ENCODE results near the gene CD1B. TPM values are rescaled to one million over a fixed set of nuclear protein-coding genes. Genes with fewer than 3 reads are reported as not detected.
"Not testable (repeated sequence)": the region's sequence is repeated elsewhere in the genome, so short reads cannot be mapped to it uniquely, and the experiment has no call there.

CD1B gene
- total RNA-seq, result under 1 TPM in 1 of 5 experiments, not detected in 4; 0.27 TPM
- polyA plus RNA-seq, result not detected
- total RNA-seq, result not detected

DNA sequence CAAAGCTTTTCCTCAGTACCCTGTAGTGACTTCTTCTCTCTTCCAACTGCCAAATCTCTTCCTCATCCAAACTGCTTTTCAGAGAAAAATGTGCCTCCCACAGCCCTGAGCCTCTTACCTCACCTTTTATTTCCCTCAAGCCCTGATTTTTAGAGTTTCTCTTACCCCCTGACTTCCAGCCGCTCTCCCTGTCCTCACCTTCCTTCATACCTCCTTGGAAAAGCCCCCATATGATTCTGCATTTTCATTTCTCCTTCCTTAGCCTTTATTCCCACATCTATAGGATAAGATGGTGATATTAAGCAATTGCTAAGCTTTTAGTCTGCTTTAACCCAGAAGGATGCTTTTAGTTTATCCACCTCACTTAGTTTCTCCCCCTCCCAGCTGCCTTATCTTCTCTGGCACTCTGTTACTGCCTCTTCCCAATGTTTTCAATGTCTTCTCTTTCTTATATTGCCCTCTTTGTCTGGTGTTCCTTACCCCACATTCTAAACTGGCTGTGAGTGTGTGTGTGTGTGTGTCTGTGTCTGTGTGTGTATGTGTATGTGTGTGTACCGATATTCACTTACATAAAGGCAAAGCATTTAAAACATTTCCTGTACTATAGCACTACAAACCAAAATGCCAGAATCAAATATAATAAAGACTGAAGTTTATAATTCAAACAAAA, at the start of gene CD1B:
TSS of gene CD1B (minus strand) at position 51 of the 670 bp plus-strand sequence. CDS start 108 bp downstream, outside the sequence.
- no peak within 1 kb of the TSS for H3K27ac Mint-ChIP-seq
- peaks cover 0 to 18% (median 14%) of the 10 kb centered on the region in 7 donors for H3K4me1 Mint-ChIP-seq
- no peaks in the 10 kb centered on the region for H3K36me3 ChIP-seq (ENCODE audit: control insufficient read depth in 2 of 3, insufficient read depth in 3 of 3, low read length in 3 of 3)
- peaks cover 0 to 23% (median 13%) of the 10 kb centered on the region in 5 donors for H3K27me3 Mint-ChIP-seq
- CTCF ChIA-PET, result interaction anchor here (0.5 kb wide), 1 partner anchor 73 kb away, joined by 3 read pairs; no protein-coding TSS in a partner anchor
- ATAC-seq (no peak), DNase-seq (no peak)
- intact Hi-C loops (cut with micrococcal nuclease), result loop anchor here (5.0 kb wide), 3 partner anchors 84 to 741 kb away; no protein-coding TSS in a partner anchor
- H3K4me1 ChIP-seq (ENCODE audit: control insufficient read depth in 2 of 2, insufficient read depth in 2 of 2, low read length in 2 of 2), result no peaks in the 10 kb centered on the region
- H3K9me3 ChIP-seq (ENCODE audit: control insufficient read depth in 2 of 3, low read length in 3 of 3), result no peaks in the 10 kb centered on the region
- no peak within 1 kb of the TSS for H3K4me3 Mint-ChIP-seq
- peaks cover 0 to 2% (median 0%) of the 10 kb centered on the region in 11 donors for H3K9me3 Mint-ChIP-seq
- POLR2A ChIA-PET, result interaction anchor here (0.7 kb wide), 1 partner anchor 1002 kb away, joined by 3 read pairs; no protein-coding TSS in a partner anchor
- H3K4me3 ChIP-seq (ENCODE audit: low read length), result no peak within 1 kb of the TSS
- H3K27ac ChIP-seq (ENCODE audit: low read depth, low read length), result no peak within 1 kb of the TSS
- H3K36me3 Mint-ChIP-seq, result no peaks in the 10 kb centered on the region
- H3K27me3 ChIP-seq (ENCODE audit: control insufficient read depth in 2 of 2, insufficient read depth in 2 of 2, low read length in 2 of 2), result no peaks in the 10 kb centered on the region

DNA sequence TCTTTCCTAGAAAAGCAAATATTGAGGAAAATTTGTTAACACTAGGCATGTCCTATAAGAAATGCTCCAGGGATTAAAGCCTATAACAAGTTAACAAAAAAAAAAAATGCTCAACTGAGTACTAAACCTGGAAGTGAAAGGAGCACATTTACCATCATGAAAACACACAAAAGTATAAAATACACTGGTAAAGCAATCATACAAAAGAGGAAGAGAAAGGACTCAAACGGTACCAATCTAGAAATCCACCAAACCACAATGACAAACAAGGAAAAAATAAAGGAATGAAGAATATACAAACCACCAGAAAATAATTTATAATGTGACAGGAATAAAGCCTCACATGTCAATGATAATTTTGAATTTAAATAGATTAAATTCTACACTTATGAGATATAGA, 43.5 kb upstream of the CD1B start:
- no peak overlapping the region for H3K27ac Mint-ChIP-seq
- H3K4me3 Mint-ChIP-seq, result no peak overlapping the region
- H3K27me3 ChIP-seq (ENCODE audit: control insufficient read depth in 2 of 2, insufficient read depth in 2 of 2, low read length in 2 of 2), result no peaks in the 10 kb centered on the region
- ATAC-seq (no peak), DNase-seq (no peak)
- no peak overlapping the region for H3K27ac ChIP-seq (ENCODE audit: low read depth, low read length)
- POLR2A ChIA-PET, result no interaction called here
- peaks cover 3 to 50% (median 39%) of the 10 kb centered on the region in 5 donors for H3K27me3 Mint-ChIP-seq
- H3K36me3 Mint-ChIP-seq, result peaks cover 0 to 6% (median 0%) of the 10 kb centered on the region in 5 donors
- intact Hi-C loops (cut with micrococcal nuclease), result no loop called here
- H3K36me3 ChIP-seq (ENCODE audit: control insufficient read depth in 2 of 3, insufficient read depth in 3 of 3, low read length in 3 of 3), result no peaks in the 10 kb centered on the region
- no peak overlapping the region for H3K4me3 ChIP-seq (ENCODE audit: low read length)
- CTCF ChIA-PET, result no interaction called here
- H3K9me3 ChIP-seq (ENCODE audit: control insufficient read depth in 2 of 3, low read length in 3 of 3), result peaks cover 0 to 12% (median 0%) of the 10 kb centered on the region in 3 experiments
- peaks cover 0 to 38% (median 12%) of the 10 kb centered on the region in 11 donors for H3K9me3 Mint-ChIP-seq
- no peaks in the 10 kb centered on the region for H3K4me1 ChIP-seq (ENCODE audit: control insufficient read depth in 2 of 2, insufficient read depth in 2 of 2, low read length in 2 of 2)
- no peaks in the 10 kb centered on the region for H3K4me1 Mint-ChIP-seq

DNA sequence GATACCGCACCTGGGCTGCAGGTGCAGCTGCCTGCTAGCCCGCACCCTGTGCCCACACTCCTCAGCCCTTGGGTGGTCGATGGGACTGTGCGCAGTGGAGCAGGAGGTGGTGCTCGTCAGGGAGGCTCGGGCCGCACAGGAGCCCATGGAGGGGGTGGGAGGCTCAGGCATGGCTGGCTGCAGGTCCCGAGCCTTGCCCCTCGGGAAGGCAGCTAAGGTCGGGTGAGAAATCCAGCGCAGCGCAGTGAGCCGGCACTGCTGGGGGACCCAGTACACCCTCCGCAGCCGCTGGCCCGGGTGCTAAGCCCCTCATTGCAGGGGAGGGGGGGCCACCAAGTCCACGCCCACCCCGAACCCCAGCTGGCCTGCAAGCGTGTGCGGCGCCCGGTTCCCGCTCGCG, 42.8 kb upstream of the CD1B start:
- H3K4me1 Mint-ChIP-seq; intact Hi-C loops (cut with micrococcal nuclease); ATAC-seq; H3K27ac ChIP-seq (ENCODE audit: low read depth, low read length); H3K36me3 ChIP-seq (ENCODE audit: control insufficient read depth in 2 of 3, insufficient read depth in 3 of 3, low read length in 3 of 3); H3K27me3 ChIP-seq (ENCODE audit: control insufficient read depth in 2 of 2, insufficient read depth in 2 of 2, low read length in 2 of 2); H3K4me1 ChIP-seq (ENCODE audit: control insufficient read depth in 2 of 2, insufficient read depth in 2 of 2, low read length in 2 of 2); CTCF ChIA-PET; DNase-seq; H3K36me3 Mint-ChIP-seq; H3K27ac Mint-ChIP-seq; H3K4me3 Mint-ChIP-seq; H3K4me3 ChIP-seq (ENCODE audit: low read length): not testable (repeated sequence)
- H3K9me3 ChIP-seq (ENCODE audit: control insufficient read depth in 2 of 3, low read length in 3 of 3), result peaks cover 0 to 12% (median 0%) of the 10 kb centered on the region in 3 experiments
- POLR2A ChIA-PET, result interaction anchor here (0.6 kb wide), 1 partner anchor 493 kb away, joined by 3 read pairs; no protein-coding TSS in a partner anchor
- Mint-ChIP-seq H3K9me3 (peaks cover 0 to 40% (median 12%) of the 10 kb centered on the region in 11 donors), H3K27me3 (peaks cover 3 to 53% (median 44%) of the 10 kb centered on the region in 5 donors)

DNA sequence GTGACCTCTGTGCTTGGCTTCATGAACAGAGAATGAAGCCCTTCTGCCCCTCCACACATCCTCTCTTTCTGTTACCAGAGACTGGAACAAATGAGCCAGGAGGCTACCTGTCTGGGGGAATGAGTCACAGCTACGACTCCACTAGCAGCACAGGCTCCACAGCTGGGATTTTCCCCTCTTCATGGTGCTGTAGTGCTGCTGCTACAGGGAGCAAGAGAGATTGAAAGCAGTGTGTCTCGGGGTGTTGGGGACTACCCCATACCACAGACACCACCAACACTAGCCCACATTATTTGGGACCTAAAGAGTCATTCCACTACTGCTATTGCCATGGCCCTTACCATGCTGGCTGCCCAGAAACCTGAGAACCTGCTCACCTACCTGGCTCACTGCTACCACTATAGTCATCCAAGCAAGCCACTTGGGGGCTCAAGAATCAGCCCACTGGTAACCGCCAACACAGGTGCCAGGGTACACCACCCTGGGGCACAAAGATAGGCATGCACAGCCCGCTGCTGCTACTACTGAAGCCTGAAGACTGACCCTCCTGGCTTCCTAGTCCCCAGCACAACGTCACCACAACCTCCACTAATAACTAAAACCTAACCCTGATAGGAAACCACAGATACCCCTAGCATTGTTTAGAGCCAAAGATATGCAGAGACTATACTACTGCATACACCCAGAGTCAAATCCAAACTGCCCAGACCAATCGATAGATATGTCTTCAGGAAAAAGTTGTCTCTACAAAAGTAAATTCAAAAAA, 40.0 kb upstream of the CD1B start:
- peaks cover 0 to 40% (median 12%) of the 10 kb centered on the region in 11 donors for H3K9me3 Mint-ChIP-seq
- POLR2A ChIA-PET, result no interaction called here
- no peak overlapping the region for H3K4me3 ChIP-seq (ENCODE audit: low read length)
- CTCF ChIA-PET, result no interaction called here
- H3K27ac ChIP-seq (ENCODE audit: low read depth, low read length), result no peak overlapping the region
- no peaks in the 10 kb centered on the region for H3K36me3 ChIP-seq (ENCODE audit: control insufficient read depth in 2 of 3, insufficient read depth in 3 of 3, low read length in 3 of 3)
- H3K36me3 Mint-ChIP-seq, result peaks cover 0 to 8% (median 0%) of the 10 kb centered on the region in 5 donors
- peaks cover 0 to 4% of the 10 kb centered on the region in 2 donors for H3K4me1 ChIP-seq (ENCODE audit: control insufficient read depth in 2 of 2, insufficient read depth in 2 of 2, low read length in 2 of 2)
- intact Hi-C loops (cut with micrococcal nuclease), result no loop called here
- H3K4me3 Mint-ChIP-seq, result no peak overlapping the region
- H3K27me3 ChIP-seq (ENCODE audit: control insufficient read depth in 2 of 2, insufficient read depth in 2 of 2, low read length in 2 of 2), result no peaks in the 10 kb centered on the region
- peaks cover 0 to 57% (median 48%) of the 10 kb centered on the region in 5 donors for H3K27me3 Mint-ChIP-seq
- no peak for ATAC-seq
- H3K9me3 ChIP-seq (ENCODE audit: control insufficient read depth in 2 of 3, low read length in 3 of 3), result peaks cover 0 to 12% (median 0%) of the 10 kb centered on the region in 3 experiments
- H3K27ac Mint-ChIP-seq, result no peak overlapping the region
- H3K4me1 Mint-ChIP-seq, result no peaks in the 10 kb centered on the region
- DNase-seq, result peak in 1 of 9 donors; percentile 38

DNA sequence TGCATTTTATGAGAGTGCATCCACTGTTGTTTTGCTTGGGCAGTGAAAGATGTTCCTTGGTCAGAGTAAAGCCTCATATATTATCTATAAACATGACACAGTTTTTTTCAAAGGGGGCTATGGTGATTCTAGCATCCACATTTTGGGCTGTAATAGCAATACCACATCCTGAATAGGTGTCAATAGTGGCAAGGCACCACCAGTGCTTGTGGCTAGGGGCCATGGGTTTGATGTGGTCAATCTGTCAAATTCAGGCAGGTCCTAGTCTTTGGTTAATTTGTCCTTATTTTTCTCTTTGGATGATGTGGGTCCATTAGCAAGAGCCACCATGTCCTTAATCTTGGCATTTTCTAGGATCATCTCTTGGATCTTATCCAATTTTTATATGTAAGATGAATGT, 35.5 kb upstream of the CD1B start:
- Histone ChIP-seq H3K4me1 (ENCODE audit: control insufficient read depth in 2 of 2, insufficient read depth in 2 of 2, low read length in 2 of 2) (peaks cover 0 to 4% of the 10 kb centered on the region in 2 donors), H3K9me3 (ENCODE audit: control insufficient read depth in 2 of 3, low read length in 3 of 3) (peaks cover 0 to 5% (median 0%) of the 10 kb centered on the region in 3 experiments), H3K27ac (ENCODE audit: low read depth, low read length) (no peak overlapping the region), H3K27me3 (ENCODE audit: control insufficient read depth in 2 of 2, insufficient read depth in 2 of 2, low read length in 2 of 2) (no peaks in the 10 kb centered on the region), H3K36me3 (ENCODE audit: control insufficient read depth in 2 of 3, insufficient read depth in 3 of 3, low read length in 3 of 3) (no peaks in the 10 kb centered on the region), H3K4me3 (ENCODE audit: low read length) (no peak overlapping the region)
- peaks cover 0 to 55% (median 27%) of the 10 kb centered on the region in 5 donors for H3K27me3 Mint-ChIP-seq
- no peak overlapping the region for H3K27ac Mint-ChIP-seq
- H3K9me3 Mint-ChIP-seq, result peaks cover 0 to 20% (median 6%) of the 10 kb centered on the region in 11 donors
- CTCF ChIA-PET, result interaction anchor here (0.5 kb wide), 1 partner anchor 1382 kb away, joined by 3 read pairs; no protein-coding TSS in a partner anchor
- ATAC-seq (no peak), DNase-seq (no peak)
- no peak overlapping the region for H3K4me3 Mint-ChIP-seq
- peaks cover 0 to 5% (median 0%) of the 10 kb centered on the region in 5 donors for H3K36me3 Mint-ChIP-seq
- no peaks in the 10 kb centered on the region for H3K4me1 Mint-ChIP-seq
- POLR2A ChIA-PET, result no interaction called here
- intact Hi-C loops (cut with micrococcal nuclease), result no loop called here

DNA sequence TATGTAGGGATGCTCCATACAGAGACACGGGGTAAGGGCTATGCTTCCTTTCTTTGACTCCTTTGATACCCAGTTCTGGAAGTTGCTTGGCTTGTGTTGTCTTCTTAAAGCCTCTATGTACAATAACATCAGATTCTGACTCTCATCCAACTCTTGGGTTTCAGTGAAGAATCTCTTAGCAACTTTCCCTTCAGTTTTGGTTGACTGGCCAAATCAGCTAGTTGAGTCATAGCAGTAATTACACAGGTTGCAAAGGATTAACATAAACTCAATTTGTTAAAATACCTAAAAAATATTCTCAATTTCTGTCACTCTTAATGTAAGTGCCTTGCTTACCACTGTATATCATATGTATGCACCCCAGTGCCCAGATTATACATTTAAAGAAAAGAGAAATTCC, 31.6 kb upstream of the CD1B start:
- CTCF ChIA-PET, result no interaction called here
- H3K27ac ChIP-seq (ENCODE audit: low read depth, low read length), result no peak overlapping the region
- H3K27me3 ChIP-seq (ENCODE audit: control insufficient read depth in 2 of 2, insufficient read depth in 2 of 2, low read length in 2 of 2), result no peaks in the 10 kb centered on the region
- peaks cover 0 to 4% of the 10 kb centered on the region in 2 donors for H3K4me1 ChIP-seq (ENCODE audit: control insufficient read depth in 2 of 2, insufficient read depth in 2 of 2, low read length in 2 of 2)
- H3K4me3 ChIP-seq (ENCODE audit: low read length), result no peak overlapping the region
- H3K36me3 ChIP-seq (ENCODE audit: control insufficient read depth in 2 of 3, insufficient read depth in 3 of 3, low read length in 3 of 3), result no peaks in the 10 kb centered on the region
- POLR2A ChIA-PET, result no interaction called here
- H3K36me3 Mint-ChIP-seq, result peaks cover 0 to 5% (median 0%) of the 10 kb centered on the region in 5 donors
- H3K9me3 ChIP-seq (ENCODE audit: control insufficient read depth in 2 of 3, low read length in 3 of 3), result no peaks in the 10 kb centered on the region
- DNase-seq (no peak), ATAC-seq (no peak)
- no peak overlapping the region for H3K4me3 Mint-ChIP-seq
- intact Hi-C loops (cut with micrococcal nuclease), result no loop called here
- peaks cover 0 to 5% (median 0%) of the 10 kb centered on the region in 11 donors for H3K9me3 Mint-ChIP-seq
- no peak overlapping the region for H3K27ac Mint-ChIP-seq
- H3K4me1 Mint-ChIP-seq, result no peaks in the 10 kb centered on the region
- H3K27me3 Mint-ChIP-seq, result peaks cover 0 to 41% (median 13%) of the 10 kb centered on the region in 5 donors
